GM23248 (cell line): ENCODE measurements around the gene LAMA3.

Source experiments
- EZH2 ChIP-seq: fragments of 200-600 bp; sonication (generic); IDR thresholded peaks from 2 replicates; pipeline ENCODE4 v1.6.1; 2018; ENCODE audit warnings: antibody characterized with exemption, mild to moderate bottlenecking; ENCODE audit not compliant: insufficient read depth, poor library complexity, severe bottlenecking
- EZH2phosphoT487 ChIP-seq: fragments of 200-600 bp; sonication (generic); IDR thresholded peaks from 2 replicates; pipeline ENCODE4 v1.6.1; 2018; ENCODE audit warnings: antibody characterized with exemption, moderate library complexity, mild to moderate bottlenecking, low read depth; ENCODE audit not compliant: insufficient read depth

DNA sequence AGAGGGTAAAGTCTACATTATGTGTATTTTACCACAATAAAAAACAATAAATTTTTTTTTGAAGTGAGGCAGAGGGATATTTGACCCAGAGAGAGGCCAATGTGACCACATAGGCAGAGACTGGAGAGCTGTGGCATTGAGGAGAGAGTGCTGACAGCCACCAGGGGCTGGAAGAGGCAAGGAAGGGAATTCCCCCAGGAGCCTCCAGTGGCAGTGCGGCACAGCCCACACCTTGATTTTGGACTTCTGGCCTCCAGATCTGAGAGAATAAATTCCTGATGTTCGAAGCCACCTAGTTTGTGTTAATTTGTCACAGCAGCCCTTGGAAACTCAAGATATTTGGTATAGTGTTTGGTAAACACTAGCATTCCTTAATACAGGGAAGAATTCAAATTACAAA is 49.2 kb upstream of the LAMA3 start:
- TF ChIP-seq EZH2phosphoT487, result no peak
- TF ChIP-seq EZH2, result no peak
